Middle frontal gyrus (tissue), 1 donor: Measurements from ENCODE around the gene RNF38.
"Not testable (repeated sequence)": the region's sequence is repeated elsewhere in the genome, so short reads cannot be mapped to it uniquely, and the experiment has no call there.

Experiments
- DNase-seq: peaks from one replicate; pipeline ENCODE4 v3.0.0-alpha.2; 2015; ENCODE audit warnings: low spot score; ENCODE audit errors: extremely low spot score

The RNF38 gene

GRCh38 chr9:36297798-36298197 lies 102.3 kb downstream of the RNF38 start:
- no peak for DNase-seq

GRCh38 chr9:36294996-36295395 lies 105.1 kb downstream of the RNF38 start:
- not testable (repeated sequence) for DNase-seq

- no peak for DNase-seq
These were observed 106.2 kb downstream of the RNF38 start for GRCh38 chr9:36293918-36294317.

- no peak for DNase-seq
These were observed 106.9 kb downstream of the RNF38 start for GRCh38 chr9:36293171-36293570.

GRCh38 chr9:36292641-36293040 lies 107.4 kb downstream of the RNF38 start:
- DNase-seq: no peak

GRCh38 chr9:36290996-36291395 lies 109.1 kb downstream of the RNF38 start:
- DNase-seq: no peak

- DNase-seq: no peak
These were observed 110.1 kb downstream of the RNF38 start for GRCh38 chr9:36289836-36290435.

GRCh38 chr9:36288070-36288469 lies 112.0 kb downstream of the RNF38 start:
- DNase-seq: no peak
